ENCODE results near the gene AXIN1.
A peak's percentile ranks its signal among the peaks of the same experiment; 100 is the strongest.
"Not testable (repeated sequence)": the region's sequence is repeated elsewhere in the genome, so short reads cannot be mapped to it uniquely, and the experiment has no call there.

AXIN1 gene

DNA sequence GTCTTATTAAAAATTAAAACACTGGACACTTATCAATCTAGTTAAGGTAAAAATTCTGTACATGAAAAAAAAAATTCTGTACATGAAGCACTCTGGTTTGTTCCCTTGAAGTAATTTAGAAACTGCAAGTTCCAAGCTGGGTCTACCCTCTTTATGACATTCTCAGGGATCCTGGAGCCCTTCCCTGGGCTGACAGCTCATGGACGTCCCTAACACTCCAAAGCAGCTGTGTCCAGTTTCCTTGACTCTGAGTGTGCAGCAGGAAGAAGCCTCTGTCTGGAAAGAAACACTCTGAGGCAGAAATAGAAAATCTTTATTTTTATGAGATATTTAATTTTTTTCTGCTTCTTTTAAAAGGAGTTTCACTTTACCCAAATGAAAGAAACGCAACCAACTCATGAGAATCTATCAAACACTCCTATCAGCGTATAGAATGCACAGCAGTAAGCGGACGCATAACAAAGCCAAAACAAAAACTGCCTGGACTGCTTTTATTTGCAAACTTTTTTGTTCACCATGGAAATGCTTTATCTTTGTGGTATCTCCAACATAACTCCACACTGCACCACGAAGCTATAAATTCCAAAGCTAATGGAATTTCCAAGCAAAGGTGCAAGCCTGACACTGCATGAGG, 21.2 kb downstream of the AXIN1 start:
- DNase-seq, result not testable (repeated sequence)

DNA sequence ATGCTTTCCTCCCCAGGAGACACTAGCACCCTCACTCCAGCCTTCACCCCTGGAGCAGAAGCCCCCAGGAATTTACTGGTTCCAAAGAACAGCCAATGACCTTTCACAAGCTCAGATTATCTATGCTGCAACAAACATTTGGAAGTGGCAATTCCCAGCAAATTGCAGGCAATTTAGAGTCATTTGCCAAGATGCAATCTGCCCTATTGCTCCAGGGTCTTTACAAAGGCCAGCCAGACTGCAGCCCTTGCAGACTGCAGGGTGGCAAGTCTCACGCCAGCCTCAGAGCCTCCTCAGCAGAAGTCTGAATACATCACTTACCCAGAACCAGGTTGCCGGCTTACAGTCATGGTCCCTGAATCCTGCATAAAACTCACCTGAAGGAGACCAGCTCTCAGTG, 21.8 kb downstream of the AXIN1 start:
- no peak for DNase-seq

DNA sequence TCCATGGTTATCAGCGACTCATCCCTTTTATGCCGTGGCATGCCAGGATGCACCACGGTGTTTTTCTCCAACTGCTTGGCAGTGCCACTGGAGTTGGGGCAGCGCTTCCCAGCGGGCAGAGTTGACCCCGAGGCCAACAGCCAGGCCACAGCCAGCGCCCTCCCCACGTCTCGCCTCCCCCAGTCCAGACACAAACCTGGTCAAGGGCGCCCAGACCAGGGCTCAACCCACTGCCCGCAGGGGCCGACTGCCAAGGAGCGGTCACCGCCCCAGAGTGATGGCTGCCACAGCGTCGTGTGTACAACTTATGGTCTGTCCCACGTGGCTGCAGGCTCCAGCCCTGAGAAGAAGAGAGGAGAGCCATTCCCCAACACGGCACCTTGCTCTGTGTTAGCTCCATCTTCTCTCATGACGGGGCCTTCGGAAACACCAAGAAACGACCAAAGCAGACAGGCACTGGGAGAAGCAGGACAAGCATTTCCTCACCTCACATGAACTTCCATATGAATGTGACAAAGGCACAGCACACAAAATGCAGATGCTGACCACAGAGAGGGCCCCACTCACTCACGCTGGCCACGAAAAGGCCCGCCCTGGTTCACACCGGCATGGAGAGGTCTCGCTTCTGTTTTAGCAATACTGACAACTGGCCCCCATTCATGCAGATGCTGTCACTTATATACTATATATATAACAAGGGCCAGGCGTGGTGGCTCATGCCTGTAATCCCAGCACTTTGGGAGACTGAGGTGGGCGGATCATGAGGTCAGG, 27.0 kb downstream of the AXIN1 start:
- no peak for DNase-seq

DNA sequence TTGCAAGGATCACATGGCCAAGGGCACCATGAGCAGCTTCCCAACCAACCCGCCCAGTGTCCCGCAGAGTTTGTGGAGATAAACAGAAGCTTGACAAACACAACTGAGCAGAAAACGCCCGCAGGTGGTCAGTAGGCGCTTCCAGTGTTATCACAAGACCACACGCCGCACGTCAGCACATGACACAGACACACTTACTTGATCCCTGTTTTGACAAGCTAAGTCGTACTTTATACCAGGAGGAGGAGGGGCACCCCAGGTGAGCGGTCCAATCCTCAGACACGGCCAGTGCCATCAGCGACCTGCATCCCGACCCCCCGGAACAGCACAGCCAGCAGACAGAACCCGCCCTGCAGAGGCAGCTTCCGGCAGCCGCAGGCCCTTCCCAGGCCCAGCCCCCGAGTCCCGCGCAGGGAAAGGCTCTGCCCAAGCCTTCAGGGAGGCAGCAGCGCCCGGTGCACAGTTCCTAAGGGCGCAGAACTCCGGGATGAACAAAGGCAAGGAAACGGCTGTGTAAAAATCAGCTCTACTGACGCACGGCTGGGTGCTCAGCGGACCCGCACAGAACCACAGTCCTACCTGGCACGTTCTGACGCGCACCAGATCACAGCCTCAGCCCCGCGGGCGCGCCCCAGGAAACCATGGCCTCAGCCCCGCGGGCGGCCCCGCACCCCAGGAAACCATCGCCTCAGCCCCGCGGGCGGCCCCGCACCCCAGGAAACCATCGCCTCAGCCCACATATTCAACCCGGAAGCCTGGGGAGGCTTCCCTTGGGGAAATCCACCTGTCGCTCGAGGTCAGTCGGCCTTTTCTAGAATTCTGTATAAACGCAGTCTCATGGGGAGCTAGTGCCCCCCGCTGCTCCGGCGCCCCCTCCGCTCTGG, 27.8 kb downstream of the AXIN1 start:
- DNase-seq, result no peak

DNA sequence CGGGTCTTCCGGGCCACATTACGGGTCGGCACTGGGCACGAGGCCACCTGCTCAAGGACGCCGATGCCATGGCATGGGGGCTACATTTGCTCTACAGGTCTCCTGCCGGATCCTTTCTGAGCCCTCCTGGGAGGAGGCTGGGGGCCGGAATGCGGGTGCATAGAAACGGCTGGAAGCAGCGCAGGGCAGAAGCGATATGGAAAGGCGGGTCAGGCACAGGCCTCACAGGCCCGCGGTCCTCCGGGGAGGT, 28.4 kb downstream of the AXIN1 start:
- DNase-seq, result no peak

DNA sequence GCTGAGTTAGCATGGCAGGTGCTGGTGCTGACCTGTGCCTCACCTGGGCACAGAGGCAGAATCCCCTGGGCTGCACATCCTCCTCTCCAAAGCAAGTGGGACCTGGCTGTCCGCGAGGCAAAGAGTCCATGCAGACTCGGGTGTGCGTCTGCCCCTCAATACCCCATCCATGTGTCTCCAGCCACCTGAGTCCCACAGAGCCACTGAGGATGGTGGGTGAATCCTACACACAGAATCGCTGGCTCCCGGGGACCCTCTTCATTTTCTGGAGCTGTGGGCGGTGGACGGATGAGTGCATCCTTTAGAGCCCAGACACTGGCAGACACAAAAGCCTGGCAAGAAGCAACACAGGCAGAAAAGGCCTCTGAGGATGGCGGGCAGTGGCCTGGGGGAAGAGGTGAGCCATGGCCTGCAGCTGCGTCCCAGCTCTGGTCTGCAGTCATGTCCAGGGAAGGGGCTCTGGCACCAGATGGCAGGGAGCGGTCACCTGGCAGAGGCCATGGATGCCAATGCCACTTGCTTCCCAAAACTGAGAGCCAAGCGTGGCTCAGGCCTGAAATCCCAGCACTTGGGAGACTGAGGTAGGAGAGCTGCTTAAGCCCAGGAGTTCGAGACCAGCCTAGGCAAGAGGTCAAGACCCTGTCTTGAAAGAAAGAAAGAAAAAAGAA, 29.9 kb downstream of the AXIN1 start:
- DNase-seq, result no peak

DNA sequence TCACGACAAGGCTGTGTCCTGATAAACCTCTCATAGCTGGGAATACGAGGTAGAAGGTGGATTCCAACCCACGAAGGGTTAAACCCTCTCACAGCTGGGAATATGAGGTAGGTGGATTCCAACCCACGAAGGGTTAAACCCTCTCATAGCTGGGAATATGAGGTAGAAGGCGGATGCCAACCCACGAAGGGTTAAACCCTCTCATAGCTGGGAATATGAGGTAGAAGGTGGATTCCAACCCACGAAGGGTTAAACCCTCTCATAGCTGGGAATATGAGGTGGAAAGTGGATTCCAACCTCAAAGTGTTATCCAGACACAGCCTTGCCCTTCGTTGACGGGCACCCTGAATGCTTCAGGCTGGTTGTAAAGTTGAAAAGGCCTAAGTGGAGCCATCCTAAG, 31.0 kb downstream of the AXIN1 start:
- DNase-seq, result no peak

DNA sequence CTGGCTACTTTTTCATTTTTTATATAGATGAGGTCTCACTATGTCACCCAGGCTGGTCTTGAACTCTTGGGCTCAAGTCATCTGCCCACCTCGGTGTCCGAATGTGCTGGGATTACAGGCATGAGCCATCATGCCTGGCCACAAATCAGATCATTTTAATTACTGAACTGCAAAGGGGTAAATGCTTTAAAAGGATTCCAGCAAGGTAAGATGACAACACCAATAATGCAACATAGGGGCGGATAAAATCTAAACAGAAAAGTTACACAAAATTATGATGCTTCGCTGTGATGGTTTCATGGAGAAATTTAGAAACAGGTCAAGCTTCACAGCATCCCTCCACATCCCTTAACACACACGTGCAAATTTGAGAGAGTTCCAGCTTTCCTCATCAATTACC, 32.3 kb downstream of the AXIN1 start:
- no peak for DNase-seq

DNA sequence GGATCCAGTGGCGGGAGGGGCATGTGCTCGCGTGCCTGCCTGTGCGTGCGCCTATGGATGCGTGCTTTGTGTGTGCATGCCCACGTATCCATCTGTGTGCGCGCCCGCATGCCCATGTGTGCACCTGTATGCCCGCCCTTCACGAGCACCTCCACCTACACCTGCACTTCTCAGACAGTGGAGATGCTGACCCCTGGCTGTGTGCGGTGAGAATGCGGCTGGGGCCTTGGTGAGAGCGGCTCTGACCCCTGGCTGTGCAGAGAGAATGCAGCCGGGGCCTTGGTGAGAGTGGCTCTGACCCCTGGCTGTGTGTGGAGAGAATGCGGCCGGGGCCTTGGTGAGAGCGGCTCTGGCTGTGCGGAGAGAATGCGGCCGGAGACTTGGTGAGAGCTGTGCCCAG, 33.9 kb downstream of the AXIN1 start:
- no peak for DNase-seq

DNA sequence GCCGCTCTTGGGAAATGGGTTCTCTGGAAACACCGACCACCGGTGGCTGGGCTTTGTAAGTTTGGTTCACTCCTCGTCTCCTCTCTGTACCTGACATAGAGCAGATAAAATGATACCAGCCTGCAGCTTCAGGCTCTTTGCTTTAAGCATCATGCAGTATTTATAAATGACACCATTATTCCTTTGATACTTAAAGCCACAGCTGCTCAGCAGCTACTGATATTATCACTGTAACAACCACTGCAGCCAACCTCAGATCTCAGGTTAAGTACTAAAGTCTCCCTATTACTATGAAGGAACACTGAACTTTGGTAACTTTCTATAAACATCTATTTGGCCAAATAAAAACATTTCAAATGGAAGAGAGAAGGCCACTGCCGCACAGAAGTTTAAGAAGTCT, 34.9 kb downstream of the AXIN1 start:
- no peak for DNase-seq

DNA sequence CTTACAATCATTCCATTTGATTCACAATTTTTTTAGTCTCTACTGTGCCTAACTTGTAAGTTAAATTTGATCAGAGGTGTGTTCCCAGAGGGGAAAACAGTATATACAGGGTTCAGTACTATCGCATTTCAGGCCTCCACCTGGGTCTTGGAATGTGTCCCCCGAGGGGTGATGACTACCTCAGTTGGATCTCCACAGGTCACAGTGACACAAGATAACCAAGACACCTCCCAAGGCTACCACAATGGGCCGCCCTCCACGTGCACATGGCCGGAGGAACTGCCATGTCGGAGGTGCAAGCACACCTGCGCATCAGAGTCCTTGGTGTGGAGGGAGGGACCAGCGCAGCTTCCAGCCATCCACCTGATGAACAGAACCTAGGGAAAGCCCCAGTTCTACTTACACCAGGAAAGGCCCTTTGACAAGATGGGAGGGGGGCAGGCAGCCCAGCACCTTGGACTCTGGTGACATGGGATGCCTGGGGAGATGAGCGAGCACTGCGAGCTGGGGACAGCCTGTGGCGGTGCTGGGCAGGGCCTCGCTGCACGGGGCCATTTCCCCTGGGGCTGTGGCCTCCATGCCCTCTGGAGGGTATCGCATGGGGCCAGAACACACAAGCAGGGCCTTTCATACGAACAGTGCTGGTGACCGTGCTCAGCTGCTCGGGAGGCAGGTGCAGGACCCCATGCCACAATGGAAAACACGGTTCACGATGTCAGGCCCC, 35.6 kb downstream of the AXIN1 start:
- DNase-seq, result no peak

DNA sequence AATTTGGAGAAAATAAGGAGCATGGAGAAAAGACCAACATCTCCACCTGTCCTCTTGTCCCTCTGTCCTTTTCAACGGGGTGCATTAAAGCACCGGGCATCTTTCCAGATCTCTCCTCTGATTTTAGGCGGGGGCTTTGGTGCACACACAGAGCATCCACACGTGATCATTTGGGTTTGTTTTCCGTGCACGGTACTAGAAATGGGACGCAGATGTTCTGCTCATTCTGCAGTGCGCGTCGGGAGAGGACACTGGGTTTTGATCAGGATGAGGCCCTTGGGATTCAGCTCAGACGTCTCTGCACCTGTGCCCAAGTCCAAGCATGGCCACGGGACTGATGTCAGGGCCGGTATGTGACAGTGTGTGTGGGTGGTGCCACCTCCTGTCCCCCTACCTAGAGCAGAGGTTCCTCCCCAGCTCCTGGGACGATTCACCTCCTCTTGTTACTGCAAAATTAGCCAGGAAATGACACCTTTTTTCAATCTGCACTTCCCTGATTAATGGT, 37.7 kb downstream of the AXIN1 start:
- peak; percentile 6 for DNase-seq

DNA sequence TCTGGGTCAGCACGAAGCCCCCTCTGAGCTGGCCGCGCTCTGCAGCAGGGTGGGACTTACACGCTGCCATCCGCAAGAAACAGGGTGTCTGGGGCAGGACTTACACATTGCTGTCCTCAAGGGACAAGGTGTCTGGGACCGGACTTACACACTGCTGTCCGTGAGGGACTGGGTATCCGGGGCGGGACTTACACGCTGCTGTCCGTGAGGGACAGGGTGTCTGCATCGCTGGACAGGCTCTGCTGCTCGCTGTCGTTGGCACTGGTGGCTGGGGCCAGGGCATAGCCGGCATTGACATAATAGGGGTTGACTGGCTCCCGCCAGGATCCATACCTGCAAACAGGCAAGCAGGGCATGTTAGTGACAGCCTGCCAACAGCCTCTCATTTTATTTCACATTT, 38.2 kb downstream of the AXIN1 start:
- DNase-seq, result no peak

DNA sequence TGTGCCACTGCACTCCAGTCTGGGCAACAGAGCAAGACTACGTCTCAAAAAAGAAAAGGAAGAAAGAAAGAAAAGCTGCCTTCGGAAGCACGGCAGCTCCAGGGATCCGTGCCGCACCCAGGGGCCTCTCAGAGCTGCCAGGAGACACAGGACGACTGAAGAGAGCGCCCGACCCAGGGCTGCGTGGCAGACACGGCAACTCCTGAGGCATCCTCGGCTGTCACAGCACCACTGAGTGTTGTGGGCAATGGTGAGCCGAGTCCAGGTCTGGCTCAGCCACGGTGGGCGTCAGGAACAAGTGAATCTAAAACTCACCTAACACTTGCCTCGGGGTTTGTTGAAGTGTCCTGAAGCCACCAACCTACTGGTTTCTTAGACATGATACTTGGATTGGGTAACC, 40.8 kb downstream of the AXIN1 start:
- DNase-seq, result no peak

DNA sequence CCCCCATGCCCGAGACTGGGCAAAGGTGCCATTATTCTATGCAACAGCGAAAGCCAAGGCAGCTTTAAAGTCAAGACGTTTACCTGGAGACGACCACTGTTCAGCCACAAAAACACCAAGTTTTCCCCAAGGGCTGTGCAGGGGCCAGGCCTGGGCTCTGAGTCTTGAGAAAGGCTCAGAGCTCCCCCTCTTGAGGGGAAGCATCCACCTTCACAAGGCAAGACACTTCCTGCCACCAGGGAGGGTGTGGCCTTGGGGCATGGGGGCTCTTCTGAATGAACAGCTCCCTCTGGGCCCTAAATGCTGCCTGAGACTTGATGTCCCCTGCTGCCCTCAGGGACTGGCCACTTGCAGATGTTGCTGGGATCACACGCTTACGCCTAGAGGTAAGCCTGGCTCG, 43.0 kb downstream of the AXIN1 start:
- no peak for DNase-seq

DNA sequence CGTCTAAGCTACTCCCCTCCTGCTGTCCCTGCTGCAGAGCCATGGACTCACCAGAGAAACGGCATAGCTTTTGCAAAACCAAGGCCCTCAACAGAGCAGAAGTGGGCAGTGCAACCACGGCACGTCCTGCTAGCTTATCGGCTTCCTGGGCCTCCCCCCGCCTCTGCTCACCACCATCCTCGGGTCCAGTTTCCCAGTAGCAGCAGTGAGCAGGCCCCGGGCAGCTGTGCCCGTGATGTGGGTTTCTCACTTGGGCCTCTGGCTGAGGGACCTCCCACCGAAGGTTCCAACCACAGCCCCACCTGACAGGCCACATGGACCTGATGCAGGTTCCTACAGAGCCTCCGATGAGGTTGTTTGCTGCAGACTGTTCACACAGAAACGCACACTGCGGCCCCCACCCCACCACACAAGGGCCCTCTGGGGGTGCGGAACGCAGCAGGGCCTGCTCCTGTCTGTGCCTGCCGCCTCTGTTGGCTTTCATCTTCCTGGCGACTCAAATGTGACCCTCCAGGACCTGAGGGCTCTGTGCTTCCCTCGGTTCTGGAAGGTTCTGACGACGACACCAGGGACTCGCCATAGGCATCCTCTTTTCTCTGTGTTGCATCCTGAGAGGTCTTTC, 44.7 kb downstream of the AXIN1 start:
- no peak for DNase-seq

DNA sequence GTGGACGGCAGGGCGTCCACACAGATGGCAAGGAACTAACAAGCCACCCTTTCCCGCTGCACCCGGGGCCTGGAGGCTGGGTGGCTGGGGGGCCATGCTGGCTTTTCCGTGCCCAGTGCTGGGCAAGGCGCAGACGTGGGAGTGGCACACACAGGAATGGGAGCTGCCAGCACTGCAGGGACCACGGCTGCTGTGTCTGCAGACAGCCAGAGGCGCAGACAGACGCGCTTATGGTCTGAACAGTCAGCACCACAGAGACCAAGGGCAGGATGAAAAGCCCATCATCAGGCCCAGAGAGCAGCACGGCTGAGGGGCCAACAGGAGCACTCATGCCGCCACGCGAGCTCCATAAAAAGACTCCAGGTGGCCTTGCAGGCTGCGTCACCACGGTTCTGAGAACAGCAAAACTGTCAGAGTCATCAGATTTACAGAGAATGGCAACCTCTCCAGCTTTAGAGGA, 45.6 kb downstream of the AXIN1 start:
- DNase-seq, result no peak

DNA sequence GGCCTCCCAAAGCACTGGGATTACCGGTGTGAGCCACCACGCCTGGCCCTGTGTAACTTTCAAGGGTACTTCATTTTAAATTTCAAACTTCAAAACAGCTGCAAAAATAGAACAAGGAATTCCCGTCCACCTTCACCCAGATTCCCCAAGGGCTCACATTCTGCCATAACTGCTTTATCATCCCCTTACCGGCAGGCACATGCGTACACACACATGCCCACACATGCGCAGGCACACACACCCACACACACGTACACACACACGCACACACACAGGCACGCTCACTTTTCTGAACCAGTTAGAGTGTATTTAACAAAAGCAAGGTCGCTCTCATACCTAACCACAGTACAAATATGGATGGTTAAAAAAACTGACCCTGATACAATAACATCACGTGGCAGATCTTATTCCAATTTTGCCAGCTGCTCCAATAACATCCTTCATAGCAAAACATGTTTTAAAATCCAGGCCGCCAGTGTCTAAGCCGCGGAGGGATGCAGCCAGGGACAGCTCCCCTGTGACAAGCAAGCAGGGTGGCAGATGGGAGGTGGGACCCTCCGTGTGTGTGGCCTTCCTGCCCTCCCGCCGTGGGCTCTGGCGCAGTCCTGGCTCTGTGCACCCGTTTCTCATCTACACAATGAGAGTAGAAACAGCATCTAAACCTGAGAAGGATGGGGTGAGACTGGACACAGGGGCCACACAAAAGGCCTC, 46.5 kb downstream of the AXIN1 start:
- DNase-seq, result no peak

DNA sequence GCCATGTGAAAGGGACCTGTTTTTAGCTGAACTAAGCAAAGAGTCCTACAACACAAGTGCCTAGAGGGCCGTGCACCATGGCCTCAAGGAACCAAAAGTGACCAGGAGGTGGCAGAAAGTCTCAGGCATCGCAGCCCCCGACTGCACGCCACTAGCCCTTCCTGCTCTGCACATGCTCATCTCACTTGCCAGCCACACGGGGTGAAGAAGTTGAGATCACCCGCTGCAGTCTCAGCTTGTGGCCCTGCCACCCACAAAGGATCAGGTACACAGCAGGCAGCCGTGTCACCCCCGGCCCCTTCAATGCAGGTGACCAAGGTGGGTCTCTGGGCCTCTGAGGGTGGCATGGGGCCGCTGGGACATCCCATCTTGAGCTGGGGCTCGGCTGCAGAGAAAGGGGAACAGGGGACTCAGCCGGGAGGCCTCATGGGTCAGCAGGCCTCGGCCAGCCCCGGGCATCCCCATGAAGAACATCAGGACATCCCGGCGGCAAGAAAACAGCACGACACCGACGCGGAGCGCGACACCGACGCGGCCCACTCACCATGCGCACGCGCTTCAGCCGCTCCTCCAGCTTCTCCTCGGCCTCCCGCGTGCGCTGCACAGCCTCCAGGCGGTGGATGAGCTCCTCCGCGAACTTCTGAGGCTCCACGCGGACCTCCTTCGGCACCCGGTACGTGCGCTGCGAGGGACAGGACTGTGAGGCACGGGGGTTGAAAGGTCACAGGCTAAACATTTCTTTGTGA, 48.6 kb downstream of the AXIN1 start:
- DNase-seq, result no peak

DNA sequence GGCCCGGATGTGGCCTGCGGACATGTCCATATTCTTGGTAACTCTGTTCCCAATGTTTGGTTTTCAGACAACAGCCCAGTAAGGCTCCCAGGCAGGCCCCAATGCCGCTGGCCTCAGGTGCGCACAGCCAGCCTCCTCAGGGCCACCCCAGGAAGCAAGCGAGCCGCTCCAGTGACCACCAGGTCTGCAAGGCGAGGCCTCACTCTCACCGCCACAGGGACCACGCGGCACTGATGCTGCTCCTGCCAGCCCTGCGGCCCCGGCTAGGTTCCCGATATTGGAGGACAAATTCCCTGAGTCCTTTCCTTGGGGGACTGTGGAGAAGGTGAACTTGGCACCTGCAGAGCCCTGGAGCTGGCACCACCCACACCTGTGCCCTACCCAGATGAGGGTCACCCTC, 50.6 kb downstream of the AXIN1 start:
- DNase-seq, result no peak

DNA sequence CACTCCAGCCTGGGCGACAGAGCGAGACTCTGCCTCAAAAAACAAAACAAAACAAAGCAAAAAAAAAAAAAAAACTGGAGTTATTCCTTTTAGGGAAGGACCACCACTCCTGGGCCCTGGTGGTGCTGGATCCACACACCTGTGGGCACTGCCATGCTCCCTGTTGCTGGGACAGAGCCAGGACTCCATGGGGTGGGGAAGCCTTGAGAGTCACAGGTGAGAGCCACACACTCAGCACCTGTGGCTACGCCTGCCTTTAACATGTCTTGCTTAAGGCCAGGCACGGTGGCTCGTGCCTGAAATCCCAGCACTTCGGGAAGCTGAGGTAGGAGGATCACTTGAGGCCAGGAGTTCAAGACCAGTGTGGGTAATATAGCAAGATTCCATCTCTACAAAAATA, 51.3 kb downstream of the AXIN1 start:
- no peak for DNase-seq
